C1 segment of cervical spinal cord (tissue), 14 donors: ENCODE results near the gene UBLCP1.
"Not testable (repeated sequence)": the region's sequence is repeated elsewhere in the genome, so short reads cannot be mapped to it uniquely, and the experiment has no call there.

Experiments used
- DNase-seq, 14 donors: peaks; one replicate each; lab custom pipeline; 2025; lab: John Stamatoyannopoulos, UW

The UBLCP1 gene

GRCh38 chr5:159262859-159263568, at the start of gene UBLCP1:
TSS of gene UBLCP1 (plus strand) at chr5:159263290. CDS start at chr5:159268916, 5,626 bp downstream.
- peak in 13 of 14 donors; percentile 19 to 90 (median 79) for DNase-seq

- DNase-seq: no peak
Observed at GRCh38 chr5:159214486-159215271, 48.4 kb upstream of the UBLCP1 start.

GRCh38 chr5:159215886-159216285, 47.2 kb upstream of the UBLCP1 start:
- DNase-seq: no peak

GRCh38 chr5:159216454-159216853, 46.6 kb upstream of the UBLCP1 start:
- DNase-seq: no peak

- DNase-seq: no peak
Observed at GRCh38 chr5:159217236-159217635, 45.9 kb upstream of the UBLCP1 start.

GRCh38 chr5:159218595-159219023, 44.5 kb upstream of the UBLCP1 start:
- no peak for DNase-seq

- no peak for DNase-seq
Observed at GRCh38 chr5:159220206-159220605, 42.9 kb upstream of the UBLCP1 start.

- no peak for DNase-seq
Observed at GRCh38 chr5:159223469-159223868, 39.6 kb upstream of the UBLCP1 start.

GRCh38 chr5:159224471-159224870, 38.6 kb upstream of the UBLCP1 start:
- no peak for DNase-seq

- no peak for DNase-seq
Observed at GRCh38 chr5:159226451-159226850, 36.6 kb upstream of the UBLCP1 start.

- no peak for DNase-seq
Observed at GRCh38 chr5:159227452-159227851, 35.6 kb upstream of the UBLCP1 start.

- not testable (repeated sequence) for DNase-seq
Observed at GRCh38 chr5:159228097-159228496, 35.0 kb upstream of the UBLCP1 start.

GRCh38 chr5:159230657-159231056, 32.4 kb upstream of the UBLCP1 start:
- DNase-seq: no peak

GRCh38 chr5:159231167-159231566, 31.9 kb upstream of the UBLCP1 start:
- no peak for DNase-seq

GRCh38 chr5:159235871-159236520, 27.1 kb upstream of the UBLCP1 start:
- not testable (repeated sequence) for DNase-seq

GRCh38 chr5:159240301-159240870, 22.7 kb upstream of the UBLCP1 start:
- no peak for DNase-seq

- no peak for DNase-seq
Observed at GRCh38 chr5:159241946-159242552, 21.0 kb upstream of the UBLCP1 start.

GRCh38 chr5:159242656-159243055, 20.4 kb upstream of the UBLCP1 start:
- DNase-seq: no peak

- DNase-seq: no peak
Observed at GRCh38 chr5:159243385-159243784, 19.7 kb upstream of the UBLCP1 start.

- DNase-seq: no peak
Observed at GRCh38 chr5:159244163-159244562, 18.9 kb upstream of the UBLCP1 start.

- no peak for DNase-seq
Observed at GRCh38 chr5:159244890-159245289, 18.2 kb upstream of the UBLCP1 start.

GRCh38 chr5:159249158-159249557, 13.9 kb upstream of the UBLCP1 start:
- no peak for DNase-seq
